ENCODE data around the gene FAM184A.

DNA sequence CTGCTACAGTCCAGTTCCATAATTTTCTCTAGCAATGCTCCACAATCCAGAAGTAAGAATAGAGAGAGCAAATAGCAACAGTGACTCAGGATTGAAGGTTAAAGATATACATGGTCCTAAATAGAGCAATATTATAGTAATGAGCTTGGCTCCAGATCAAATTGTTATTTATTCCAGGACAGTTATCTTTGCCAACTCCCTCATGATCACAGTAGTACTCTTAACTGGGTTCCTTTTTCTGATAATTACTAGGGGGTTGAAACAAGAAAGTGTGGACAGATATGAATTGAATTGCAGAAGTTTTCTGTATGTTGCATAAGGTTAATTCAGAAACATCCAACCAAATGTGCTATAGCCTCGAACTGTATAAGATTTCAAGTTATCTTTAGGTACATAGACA lies 11.9 kb downstream of the FAM184A start:
- TF ChIP-seq KDM5A (IDR thresholded peaks at IDR 0.05): no peak
- TF ChIP-seq NPAS2 (CRISPR knock-in tag; IDR thresholded peaks at IDR 0.05; ENCODE audit: borderline replicate concordance): no peak
- TF ChIP-seq CTCF (IDR thresholded peaks at IDR 0.05): no peak

Data from A549 (cell line).